Aorta (tissue), 5 donors: ENCODE results near the gene EOGT. TPM values are rescaled to one million over a fixed set of nuclear protein-coding genes. Genes with fewer than 3 reads are reported as not detected.
A peak's percentile ranks its signal among the peaks of the same experiment; 100 is the strongest.

ENCODE experiments used
- ATAC-seq: fragments of 200-7000 bp; cut with Tn5 transposase; one replicate; pipeline ENCODE4 v1.9.1; 2022; ENCODE audit warnings: moderate library complexity; ENCODE audit not compliant: low FRiP score
- DNase-seq, 2 donors: peaks; one replicate each; pipeline ENCODE4 v3.0.0-alpha.2; 2020
- H3K27ac ChIP-seq, 2 donors: one replicate each; pipeline ENCODE4 v1.5.1; 2013; ENCODE audit warnings: low read length in 2 of 2, mild to moderate bottlenecking in 2 of 2, moderate library complexity in 2 of 2, control low read depth in 1 of 2, inconsistent platforms in 1 of 2, low read depth in 1 of 2
- H3K27me3 ChIP-seq, 2 donors: one replicate each; pipeline ENCODE4 v1.6.1; 2013; ENCODE audit warnings: control low read depth in 1 of 2, low read length in 1 of 2, mild to moderate bottlenecking in 1 of 2, moderate library complexity in 1 of 2; ENCODE audit not compliant: insufficient read depth in 2 of 2, control insufficient read depth in 1 of 2
- H3K36me3 ChIP-seq, 2 donors: one replicate each; pipeline ENCODE4 v1.6.1; 2013; ENCODE audit warnings: control low read depth in 1 of 2, low read length in 1 of 2, mild to moderate bottlenecking in 1 of 2; ENCODE audit not compliant: insufficient read depth in 2 of 2, control insufficient read depth in 1 of 2
- H3K4me1 ChIP-seq, 2 donors: one replicate each; pipeline ENCODE4 v1.6.1; 2013; ENCODE audit warnings: low read length in 2 of 2, control low read depth in 1 of 2, mild to moderate bottlenecking in 1 of 2, moderate library complexity in 1 of 2; ENCODE audit not compliant: insufficient read depth in 2 of 2, control insufficient read depth in 1 of 2
- H3K4me3 ChIP-seq, 2 donors: one replicate each; pipeline ENCODE4 v1.5.1; 2013; ENCODE audit warnings: low read length in 2 of 2, control low read depth in 1 of 2, mild to moderate bottlenecking in 1 of 2
- H3K9me3 ChIP-seq: one replicate; pipeline ENCODE4 v1.6.1; 2013; ENCODE audit warnings: mild to moderate bottlenecking, low read length; ENCODE audit not compliant: control insufficient read depth
- WGBS, 2 donors: extraction: QIAGEN DNeasy Blood & Tissue Kit; methylation state at CpG; one replicate each; pipeline ENCODE4 v1.1.7; 2013; 5-methylcytosine and 5-hydroxymethylcytosine counted together
- intact Hi-C, 2 donors: fragments of 100-400 bp; cut with DNase I; formaldehyde crosslinking; loops; one replicate each; pipeline versions ENCODE4 v1.14.2 to v1.15.0; 2022
- polyA plus RNA-seq, 2 donors: library from polyadenylated mRNA; stranded (reverse); fragments of 200-250 nt; gene quantifications; one replicate each; pipeline ENCODE4 v1.2.3, GENCODE V29; 2013
- total RNA-seq, 2 donors: library from RNA; stranded (reverse); fragmentation: NEBNext Ultra II Directional; extraction: Animal tissue kit (Norgen Biotek cat#: 25700); gene quantifications; one replicate each; pipeline ENCODE4 v1.2.1, GENCODE V29; 2021
- donor health status: healthy with polysubstance abuse.
- donor health status: Bipolar disorder and iron deficiency.
- donor health status: DM: no; HTN: no; CAD: no.
- donor health status: DM: no; HTN: no; CAD: no.
- donor health status: DM: yes; HTN: yes; CAD: no.

EOGT gene
- total and polyA plus RNA-seq, 4 donors, result 40.6 to 134 (median 104) TPM

GRCh38 chr3:69012800-69013252 lies 658 bp downstream of the EOGT start:
- Histone ChIP-seq H3K9me3 (no peaks in the 10 kb centered on the region), H3K4me1 (peaks cover 7 to 8% of the 10 kb centered on the region in 2 donors), H3K36me3 (peaks cover 0 to 2% of the 10 kb centered on the region in 2 donors), H3K27me3 (no peaks in the 10 kb centered on the region), H3K4me3 (peak overlapping the region; percentile 81 to 86), H3K27ac (peak overlapping the region; percentile 100)
- 1% methylated on average over 32 to 36 of the region's 36 CpGs for WGBS, 2 donors
- intact Hi-C loops, result loop anchor here (2.0 to 10.0 kb wide), 2 partner anchors 40 to 72 kb away; partner anchors contain the start of genes ARL6IP5 (in 1 of the 2), TMF1 (in 1 of the 2) and UBA3 (in 1 of the 2)
- ATAC-seq, result peak; percentile 73
- DNase-seq, result peak; percentile 81 to 86

DNA sequence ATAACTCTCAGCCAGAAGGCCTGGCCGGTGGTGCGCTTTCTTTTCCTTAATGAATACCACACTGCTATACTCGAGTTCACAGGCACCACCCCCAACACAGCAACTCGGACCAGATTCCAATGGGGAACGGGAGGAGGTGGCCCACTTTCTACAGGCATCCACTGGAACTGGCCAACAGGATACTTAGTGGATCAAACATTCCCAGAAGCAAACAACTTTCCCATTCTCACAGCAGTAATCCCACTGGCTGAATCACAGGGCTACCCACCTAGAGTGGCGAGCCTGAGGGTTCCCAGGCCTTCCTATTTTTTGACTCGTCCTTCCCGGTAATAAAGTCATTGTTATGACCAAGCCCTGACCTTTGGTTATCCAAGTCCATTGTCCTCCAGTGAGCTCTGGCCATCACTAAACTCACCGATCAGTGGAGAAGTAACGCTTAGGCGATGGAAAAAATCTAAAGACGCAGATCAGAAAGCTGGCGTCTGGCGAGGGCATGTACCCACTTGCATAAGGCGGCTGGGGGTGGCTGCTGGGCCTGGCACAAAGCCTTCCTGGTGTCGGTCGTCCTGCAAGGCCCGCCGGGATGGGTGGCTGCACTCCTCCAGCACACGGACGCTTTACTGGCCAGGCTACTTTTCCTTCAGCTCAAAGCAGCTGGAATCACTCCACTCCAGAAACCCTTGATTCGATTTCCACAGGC lies 1.2 kb downstream of the EOGT start:
- Histone ChIP-seq H3K9me3 (no peaks in the 10 kb centered on the region), H3K27ac (peak overlapping the region; percentile 100), H3K4me1 (peaks cover 7 to 8% of the 10 kb centered on the region in 2 donors), H3K27me3 (no peaks in the 10 kb centered on the region), H3K4me3 (peak overlapping the region; percentile 81 to 86), H3K36me3 (peaks cover 0 to 2% of the 10 kb centered on the region in 2 donors)
- 1 to 8% methylated on average over 22 of the region's 22 CpGs for WGBS, 2 donors
- peak; percentile 73 to 86 for DNase-seq
- intact Hi-C loops, result loop anchor here (2.0 to 10.0 kb wide), 2 partner anchors 41 to 73 kb away; partner anchors contain the start of genes ARL6IP5 (in 1 of the 2), TMF1 (in 1 of the 2) and UBA3 (in 1 of the 2)
- ATAC-seq, result peak; percentile 57

GRCh38 chr3:69011096-69011730 lies 2.3 kb downstream of the EOGT start:
- H3K9me3 ChIP-seq, result no peaks in the 10 kb centered on the region
- ATAC-seq, result no peak
- peak overlapping the region; percentile 81 to 86 for H3K4me3 ChIP-seq
- H3K27ac ChIP-seq, result peak overlapping the region; percentile 90 to 100
- 44 to 48% methylated on average over 8 of the region's 8 CpGs for WGBS, 2 donors
- no peak for DNase-seq
- peaks cover 7 to 12% of the 10 kb centered on the region in 2 donors for H3K4me1 ChIP-seq
- no peaks in the 10 kb centered on the region for H3K27me3 ChIP-seq
- intact Hi-C loops, result loop anchor here in 1 of 2 donors (10.0 kb wide), 1 partner anchor 74 kb away; the partner anchor contains the start of genes ARL6IP5 and UBA3
- peaks cover 2 to 3% of the 10 kb centered on the region in 2 donors for H3K36me3 ChIP-seq

DNA sequence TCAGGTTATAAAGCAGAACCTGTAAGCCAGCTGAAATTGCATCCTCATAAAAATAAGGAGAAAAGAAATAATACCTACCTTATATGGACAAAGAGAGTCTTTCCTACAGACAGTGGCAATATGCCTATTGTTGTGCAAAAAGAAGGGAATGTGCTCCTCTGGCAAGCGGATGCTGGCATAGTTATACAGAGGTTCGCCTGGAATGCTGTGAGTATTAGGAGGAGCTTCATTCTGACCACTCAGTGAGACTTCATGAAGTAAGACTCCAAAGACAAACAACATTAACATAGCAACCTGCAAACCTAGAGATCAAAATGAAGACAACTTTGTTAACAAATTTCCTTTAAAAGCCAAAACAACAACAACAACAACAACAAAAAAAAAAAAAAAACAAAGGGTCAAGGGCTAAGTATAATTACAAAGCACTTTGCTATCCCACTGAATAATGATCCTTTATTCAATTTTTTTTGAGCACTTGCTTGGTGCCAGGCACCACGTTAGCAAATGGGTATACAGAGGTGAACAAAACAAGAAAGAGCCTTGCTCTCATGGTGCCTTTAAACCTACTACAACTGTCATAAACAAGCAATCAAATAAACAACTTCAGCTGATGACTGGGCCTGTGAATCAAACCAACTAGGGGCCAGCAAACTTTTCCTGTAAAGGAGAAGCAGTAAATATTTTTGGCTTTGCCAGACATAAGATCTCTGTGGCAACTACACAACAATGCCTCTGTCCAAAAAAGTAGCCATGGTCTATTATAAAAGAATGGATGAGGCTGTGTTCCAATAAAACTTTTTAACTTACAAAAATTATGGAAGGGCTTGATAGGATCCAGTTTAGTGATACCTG lies 3.7 kb downstream of the EOGT start:
- 4 to 7% methylated on average over 3 of the region's 3 CpGs for WGBS, 2 donors
- intact Hi-C loops, result loop anchor here in 1 of 2 donors (10.0 kb wide), 1 partner anchor 75 kb away; the partner anchor contains the start of genes ARL6IP5 and UBA3
- Histone ChIP-seq H3K4me3 (peak overlapping the region; percentile 23 to 39), H3K27ac (peak overlapping the region; percentile 62 to 91), H3K4me1 (peaks cover 8 to 25% of the 10 kb centered on the region in 2 donors), H3K27me3 (no peaks in the 10 kb centered on the region), H3K9me3 (no peaks in the 10 kb centered on the region), H3K36me3 (peaks cover 2 to 3% of the 10 kb centered on the region in 2 donors)
- ATAC-seq, result no peak
- DNase-seq, result peak in 1 of 2 donors; percentile 54

DNA sequence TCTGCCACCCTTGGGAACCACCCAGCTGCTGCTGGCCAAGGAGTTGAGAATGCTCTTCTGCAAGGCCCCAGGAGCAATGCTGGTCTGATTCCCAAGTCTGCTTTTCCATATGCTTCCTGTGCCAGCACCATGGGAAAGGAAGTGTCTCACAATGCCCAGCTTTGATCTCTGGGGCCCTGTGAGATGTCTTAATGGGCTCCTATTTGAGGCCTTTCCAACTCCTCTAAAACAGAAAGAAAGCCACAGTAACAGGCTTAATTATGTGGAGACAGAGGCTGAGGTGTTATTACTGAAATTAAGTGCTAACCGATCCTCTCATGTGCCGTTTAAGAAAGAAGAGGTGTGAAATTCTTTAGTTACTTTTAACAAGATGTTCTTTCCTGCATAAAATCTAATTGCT lies 4.5 kb downstream of the EOGT start:
- Histone ChIP-seq H3K4me1 (peaks cover 8 to 29% of the 10 kb centered on the region in 2 donors), H3K36me3 (peaks cover 2 to 7% of the 10 kb centered on the region in 2 donors), H3K4me3 (no peak overlapping the region), H3K9me3 (no peaks in the 10 kb centered on the region), H3K27ac (peak overlapping the region; percentile 47 to 75), H3K27me3 (no peaks in the 10 kb centered on the region)
- DNase-seq (no peak), ATAC-seq (no peak)
- intact Hi-C loops, result no loop called here
- WGBS, 2 donors, result 16 to 26% methylated on average over 2 of the region's 2 CpGs

DNA sequence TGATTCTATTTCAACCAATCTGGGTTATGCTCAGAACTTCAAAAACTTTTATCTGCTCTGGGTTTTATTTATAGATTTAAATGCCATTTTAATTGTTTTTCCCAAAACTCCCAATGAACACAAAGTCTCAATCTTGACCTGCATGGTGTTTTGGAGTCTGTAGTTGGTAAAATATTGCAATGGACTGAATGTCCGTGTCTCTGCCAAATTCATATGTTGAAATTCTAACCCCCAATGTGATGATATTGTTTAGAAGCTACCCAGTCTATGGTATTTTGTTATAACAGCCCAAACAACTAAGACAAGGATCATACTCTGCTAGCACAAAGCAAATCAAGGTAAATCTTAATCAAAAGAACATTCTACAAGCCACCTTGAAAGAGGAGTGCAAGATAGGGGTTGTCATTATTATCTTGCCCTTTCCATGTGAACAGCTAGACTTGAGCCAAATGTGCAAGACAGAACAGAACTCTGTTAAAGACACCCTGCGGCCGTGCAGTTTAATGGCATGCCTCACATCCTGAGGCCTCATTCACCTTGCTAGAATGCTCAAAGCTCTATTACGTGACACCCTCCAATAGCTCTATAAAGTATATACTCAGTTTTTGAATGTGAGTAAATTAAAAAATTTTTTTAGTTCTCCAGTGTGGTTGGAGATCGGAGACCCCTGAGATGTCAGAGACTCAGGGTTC lies 7.5 kb downstream of the EOGT start:
- DNase-seq (no peak), ATAC-seq (no peak)
- 32% methylated on average over 5 of the region's 5 CpGs for WGBS, 2 donors
- Histone ChIP-seq H3K4me3 (peak overlapping the region in 1 of 2 donors; percentile 41), H3K27me3 (no peaks in the 10 kb centered on the region), H3K36me3 (peaks cover 3 to 7% of the 10 kb centered on the region in 2 donors), H3K4me1 (peaks cover 8 to 29% of the 10 kb centered on the region in 2 donors), H3K27ac (peak overlapping the region in 1 of 2 donors; percentile 43), H3K9me3 (no peaks in the 10 kb centered on the region)
- intact Hi-C loops, result no loop called here

- DNase-seq, result no peak
- ATAC-seq, result no peak
- Histone ChIP-seq H3K36me3 (peaks cover 3 to 7% of the 10 kb centered on the region in 2 donors), H3K9me3 (no peaks in the 10 kb centered on the region), H3K4me3 (peak overlapping the region; percentile 41 to 43), H3K27me3 (no peaks in the 10 kb centered on the region), H3K4me1 (peaks cover 5 to 25% of the 10 kb centered on the region in 2 donors), H3K27ac (peak overlapping the region; percentile 28 to 74)
- 9 to 15% methylated on average over 6 of the region's 6 CpGs for WGBS, 2 donors
- intact Hi-C loops, result no loop called here
Measured at GRCh38 chr3:69005071-69005790, 8.3 kb downstream of the EOGT start.
